Osteoblast (primary cell): ENCODE results near the gene MRPL27. TPM values are rescaled to one million over a fixed set of nuclear protein-coding genes. Genes with fewer than 3 reads are reported as not detected.

ENCODE experiments used
- DNase-seq: peaks from one replicate; pipeline ENCODE4 v3.0.0; 2011; ENCODE audit warnings: low spot score, mixed read lengths; ENCODE audit not compliant: insufficient read length; ENCODE audit errors: missing footprints
- H2AFZ ChIP-seq: 2 replicates; pipeline ENCODE4 v1.6.0; 2011; ENCODE audit warnings: mild to moderate bottlenecking, low read length
- H3K27ac ChIP-seq: 2 replicates; pipeline ENCODE4 v1.5.1; 2011; ENCODE audit warnings: mild to moderate bottlenecking, low read depth, low read length, moderate library complexity
- H3K27me3 ChIP-seq: 2 replicates; pipeline ENCODE4 v1.6.0; 2012; ENCODE audit warnings: mild to moderate bottlenecking, control low read depth, inconsistent platforms, low read length, moderate library complexity; ENCODE audit not compliant: insufficient read depth
- H3K36me3 ChIP-seq: 2 replicates; pipeline ENCODE4 v1.5.1; 2011; ENCODE audit warnings: mild to moderate bottlenecking, low read length, control low read depth, moderate library complexity; ENCODE audit not compliant: insufficient read depth
- H3K4me1 ChIP-seq: 2 replicates; pipeline ENCODE4 v1.5.1; 2011; ENCODE audit warnings: mild to moderate bottlenecking, low read length, control low read depth, moderate library complexity; ENCODE audit not compliant: insufficient read depth
- H3K4me2 ChIP-seq: 2 replicates; pipeline ENCODE4 v1.6.0; 2011; ENCODE audit warnings: mild to moderate bottlenecking, low read length; ENCODE audit not compliant: insufficient read depth
- H3K4me3 ChIP-seq: fragments of 200-600 bp; sonication (generic); 3 replicates; pipeline ENCODE4 v1.5.1; 2012; ENCODE audit warnings: mild to moderate bottlenecking, low read length, inconsistent platforms; ENCODE audit not compliant: insufficient read depth
- H3K79me2 ChIP-seq: 2 replicates; pipeline ENCODE4 v1.6.0; 2012; ENCODE audit warnings: mild to moderate bottlenecking, low read length, control low read depth, inconsistent platforms; ENCODE audit not compliant: insufficient read depth
- H3K9me3 ChIP-seq: 2 replicates; pipeline ENCODE4 v1.5.1; 2011; ENCODE audit warnings: low read depth, low read length, control low read depth
- H4K20me1 ChIP-seq: 2 replicates; pipeline ENCODE4 v1.6.0; 2012; ENCODE audit warnings: mild to moderate bottlenecking, low read length, control low read depth; ENCODE audit not compliant: insufficient read depth
- CTCF ChIP-seq: IDR thresholded peaks from 2 replicates; pipeline ENCODE4 v1.5.1; 2011; ENCODE audit warnings: mild to moderate bottlenecking, low read depth, low read length, moderate library complexity; ENCODE audit errors: extremely low read depth
- total RNA-seq: library from RNA; depleted of rRNA; stranded (reverse); fragments of >200 nt; gene quantifications from 2 replicates; pipeline ENCODE4 v1.2.3, GENCODE V29; 2012

Gene MRPL27
- total RNA-seq, 1 donor = 55.7 TPM

GRCh38 chr17:50388728-50389127 is 15.7 kb upstream of the MRPL27 start:
- DNase-seq = no peak
- Histone ChIP-seq H3K27me3 (no peaks in the 10 kb centered on the region), H3K4me1 (no peaks in the 10 kb centered on the region), H3K27ac (no peak overlapping the region), H3K4me3 (no peak overlapping the region), H3K4me2 (no peak overlapping the region), H3K9me3 (no peaks in the 10 kb centered on the region), H3K36me3 (peaks cover 100% of the 10 kb centered on the region), H3K79me2 (peaks cover 70% of the 10 kb centered on the region), H4K20me1 (peaks cover 67% of the 10 kb centered on the region), H2AFZ (no peak overlapping the region)
- no peak for TF ChIP-seq CTCF

- Histone ChIP-seq H3K79me2 (peaks cover 48% of the 10 kb centered on the region), H4K20me1 (peaks cover 61% of the 10 kb centered on the region), H3K36me3 (peaks cover 100% of the 10 kb centered on the region)
Measured at GRCh38 chr17:50386510-50386909, 13.5 kb upstream of the MRPL27 start.

GRCh38 chr17:50382931-50383330 is 9.9 kb upstream of the MRPL27 start:
- no peak for DNase-seq
- TF ChIP-seq CTCF = no peak
- no peaks in the 10 kb centered on the region for H3K9me3 ChIP-seq

More at GRCh38 chr17:50386510-50386909, 13.5 kb upstream of the MRPL27 start:
- TF ChIP-seq CTCF = no peak
- H3K4me1 ChIP-seq = no peaks in the 10 kb centered on the region
- no peak overlapping the region for H3K4me2 ChIP-seq
- no peak for DNase-seq
- H3K27ac ChIP-seq = peak overlapping the region; percentile 25
- H2AFZ ChIP-seq = no peak overlapping the region
- no peaks in the 10 kb centered on the region for H3K27me3 ChIP-seq
- no peak overlapping the region for H3K4me3 ChIP-seq
- H3K9me3 ChIP-seq = no peaks in the 10 kb centered on the region

GRCh38 chr17:50381920-50382319 is 8.9 kb upstream of the MRPL27 start:
- H3K79me2 ChIP-seq = peaks cover 6% of the 10 kb centered on the region
- TF ChIP-seq CTCF = no peak
- DNase-seq = no peak

More at GRCh38 chr17:50382931-50383330, 9.9 kb upstream of the MRPL27 start:
- Histone ChIP-seq H3K27me3 (no peaks in the 10 kb centered on the region), H3K4me2 (no peak overlapping the region), H3K79me2 (peaks cover 14% of the 10 kb centered on the region), H3K4me3 (no peak overlapping the region), H3K4me1 (peaks cover 5% of the 10 kb centered on the region), H3K36me3 (peaks cover 83% of the 10 kb centered on the region), H2AFZ (no peak overlapping the region), H4K20me1 (peaks cover 34% of the 10 kb centered on the region), H3K27ac (no peak overlapping the region)

More at GRCh38 chr17:50381920-50382319, 8.9 kb upstream of the MRPL27 start:
- Histone ChIP-seq H4K20me1 (peaks cover 28% of the 10 kb centered on the region), H2AFZ (no peak overlapping the region), H3K27ac (no peak overlapping the region), H3K9me3 (no peaks in the 10 kb centered on the region), H3K36me3 (peaks cover 73% of the 10 kb centered on the region), H3K4me2 (no peak overlapping the region), H3K4me1 (peaks cover 5% of the 10 kb centered on the region), H3K27me3 (no peaks in the 10 kb centered on the region), H3K4me3 (no peak overlapping the region)
